NCI-H524 (cell line): ENCODE data around the gene PFDN6.

Experiments
- DNase-seq, 2 experiments: peaks; one replicate each; lab custom pipeline; 2025; lab: John Stamatoyannopoulos, UW

Gene PFDN6

DNA sequence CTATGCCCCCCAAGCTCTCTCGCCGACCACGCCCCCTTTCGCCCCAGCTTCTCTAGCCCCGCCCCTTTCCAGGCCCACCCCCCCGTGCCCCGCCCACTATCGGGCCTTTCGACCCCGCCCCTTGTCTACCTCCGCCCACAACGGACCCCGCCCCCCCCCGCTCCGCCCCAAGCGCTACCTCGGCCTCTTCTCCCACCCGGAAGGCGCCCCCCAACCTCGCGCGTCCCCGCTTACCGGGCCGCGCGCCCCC lies 27.9 kb downstream of the PFDN6 start:
- DNase-seq = no peak

- peak; percentile 96 to 98 for DNase-seq
Observed at GRCh38 chr6:33317669-33318425, 28.4 kb downstream of the PFDN6 start, which contains the start of gene ZBTB22. Gene ZBTB22 (minus strand): TSS chr6:33317744. CDS start chr6:33316916, 828 bp downstream.

DNA sequence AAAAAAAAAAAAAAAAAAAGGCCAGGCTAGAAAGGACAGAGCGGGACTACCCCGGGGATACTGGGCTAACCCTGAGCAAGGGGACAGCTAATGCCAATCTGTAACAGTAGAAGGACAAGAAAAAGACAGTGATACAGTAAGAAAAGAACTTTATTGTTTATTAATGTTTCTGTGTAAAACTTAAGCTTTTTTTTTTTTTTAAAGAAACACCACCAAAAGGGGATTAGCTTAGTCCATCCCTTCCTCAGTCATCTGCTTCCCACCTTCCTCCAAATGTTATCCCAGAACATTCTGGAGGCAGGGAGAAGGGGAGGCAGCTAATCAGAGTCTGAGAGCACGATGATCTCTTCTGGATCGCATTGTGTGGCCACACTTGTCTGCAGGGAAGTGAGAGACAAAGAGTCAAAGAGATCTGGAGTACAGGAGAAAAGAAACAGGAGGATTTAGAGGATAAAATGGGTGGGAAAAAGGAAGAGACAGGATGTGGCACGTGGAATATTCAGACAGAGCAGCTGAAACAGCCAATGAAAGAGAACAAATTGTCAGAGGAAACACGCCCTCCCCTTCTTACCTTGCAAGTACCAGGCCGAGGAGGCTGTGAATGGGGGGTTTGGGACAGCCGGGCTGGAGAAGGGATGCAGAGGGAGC lies 29.1 kb downstream of the PFDN6 start:
- DNase-seq = no peak

DNA sequence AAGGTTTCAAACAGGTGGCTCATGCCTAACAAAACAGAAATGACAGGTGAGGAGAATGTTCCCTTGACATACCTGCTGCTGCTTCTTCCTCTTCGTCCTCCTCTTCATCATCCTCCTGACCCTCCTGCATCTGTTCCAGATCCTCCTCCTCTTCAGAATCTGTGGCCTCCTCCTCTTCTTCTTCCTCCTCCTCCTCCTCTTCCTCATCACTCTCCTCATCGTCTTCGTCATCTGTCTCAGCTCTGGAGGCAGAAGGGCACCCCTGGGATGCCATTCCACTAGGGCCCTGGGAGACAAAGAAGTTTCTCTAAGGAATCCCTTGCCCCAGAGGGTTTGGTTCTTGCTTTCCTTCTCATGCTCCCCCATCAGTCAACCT lies 30.5 kb downstream of the PFDN6 start:
- no peak for DNase-seq

DNA sequence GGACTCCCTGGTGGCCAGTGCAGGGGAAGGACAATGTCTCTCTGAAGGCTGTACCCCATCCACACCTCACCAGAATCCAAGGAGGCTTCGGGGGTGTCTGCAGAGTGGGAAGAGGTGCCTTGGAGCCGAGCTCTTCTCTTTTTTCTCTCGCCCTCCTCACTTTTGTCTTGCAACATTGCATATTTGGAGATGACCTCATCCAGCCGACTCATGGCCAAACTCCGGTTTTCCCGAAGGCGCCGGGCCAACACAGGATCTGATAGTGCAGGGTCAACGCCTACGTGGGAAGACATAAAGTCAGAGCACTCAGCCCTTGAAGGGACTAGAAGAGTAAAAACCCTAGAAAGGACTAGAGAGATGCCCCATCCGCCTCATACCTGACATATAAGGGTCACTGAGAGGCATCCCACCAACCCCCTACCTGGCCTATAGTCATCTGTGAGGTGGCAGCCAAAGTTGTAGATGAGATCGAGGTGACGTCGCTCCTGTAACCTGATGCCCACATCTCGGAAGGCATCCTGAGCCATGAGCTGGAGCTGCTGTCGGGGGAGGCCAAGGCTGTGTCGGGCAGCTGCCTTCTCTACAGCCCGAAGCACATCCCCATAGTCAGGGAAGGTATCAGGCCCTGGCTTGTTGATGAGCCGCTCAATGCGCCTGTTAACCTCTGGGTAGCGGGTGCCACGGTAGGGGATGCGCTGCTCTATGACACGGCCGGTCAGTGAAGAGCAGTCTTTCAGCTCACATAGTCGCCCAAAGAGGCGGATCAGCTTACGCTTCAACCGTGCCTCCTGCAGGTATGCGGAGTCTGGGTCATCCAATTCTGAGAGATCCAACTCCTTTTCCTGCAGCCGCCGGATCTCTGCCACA lies 31.1 kb downstream of the PFDN6 start:
- DNase-seq = no peak

DNA sequence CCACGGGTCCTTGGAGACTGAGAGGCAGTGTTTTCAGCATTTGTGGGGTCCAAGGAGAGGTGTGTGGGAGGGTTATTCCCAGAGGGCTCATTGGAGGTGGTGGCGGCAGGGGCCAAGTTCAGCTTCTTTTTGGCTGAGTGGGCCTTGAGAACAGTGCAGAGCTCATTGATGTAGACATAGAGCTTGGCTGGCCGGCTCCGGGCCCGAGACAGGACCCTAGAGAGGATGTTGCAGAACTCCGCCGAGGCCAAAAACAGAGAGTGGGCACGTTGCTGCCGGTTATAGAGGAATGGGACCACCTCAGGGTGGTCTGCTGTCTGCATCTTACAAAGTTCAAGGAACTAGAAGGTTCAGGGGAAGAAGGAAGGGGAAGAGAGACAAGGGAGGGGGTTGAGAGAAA lies 31.8 kb downstream of the PFDN6 start:
- DNase-seq = no peak

- DNase-seq = peak in 1 of 2 experiments; percentile 70
Observed at GRCh38 chr6:33323623-33323948, 34.2 kb downstream of the PFDN6 start.

- peak in 1 of 2 experiments; percentile 33 for DNase-seq
Observed at GRCh38 chr6:33324125-33324524, 34.7 kb downstream of the PFDN6 start.

DNA sequence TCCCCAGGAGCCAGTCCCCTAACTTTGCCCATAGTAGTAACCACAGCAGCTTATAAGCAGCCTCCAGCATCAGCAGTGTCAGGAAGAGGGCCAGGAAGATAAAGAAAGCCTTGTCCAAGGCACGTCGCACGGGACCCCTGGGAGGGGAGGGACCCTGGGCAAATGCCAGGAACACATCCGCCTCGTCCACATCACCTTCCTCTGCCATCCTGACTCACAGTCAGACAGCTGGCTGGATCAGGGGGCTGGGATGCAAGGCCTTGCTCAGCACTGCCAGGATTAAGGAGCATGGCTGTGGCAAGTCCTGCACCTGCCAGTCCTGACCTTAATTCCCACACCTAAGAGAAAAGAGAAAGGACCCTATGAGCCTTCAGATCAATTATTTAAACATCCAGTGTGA lies 39.7 kb downstream of the PFDN6 start:
- DNase-seq = peak in 1 of 2 experiments; percentile 9

DNA sequence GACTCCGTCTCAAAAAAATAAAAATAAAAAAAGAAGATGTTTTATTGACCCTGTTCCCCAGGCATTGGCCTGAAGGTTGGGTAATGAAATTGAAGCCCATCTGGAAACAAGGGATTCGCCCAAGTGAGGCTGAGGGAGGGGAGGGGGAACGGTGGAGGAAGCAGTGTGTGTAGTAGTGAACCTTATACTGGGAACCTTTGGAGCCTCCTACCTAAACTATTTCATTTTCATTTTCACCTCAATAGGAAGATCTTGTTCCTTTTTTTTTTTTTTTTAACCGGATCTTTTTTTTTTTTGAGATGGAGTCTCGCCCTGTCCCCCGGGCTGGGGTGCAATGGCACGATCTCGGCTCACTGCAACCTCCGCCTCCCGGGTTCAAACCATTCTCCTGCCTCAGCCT lies 41.3 kb downstream of the PFDN6 start:
- DNase-seq = no peak

DNA sequence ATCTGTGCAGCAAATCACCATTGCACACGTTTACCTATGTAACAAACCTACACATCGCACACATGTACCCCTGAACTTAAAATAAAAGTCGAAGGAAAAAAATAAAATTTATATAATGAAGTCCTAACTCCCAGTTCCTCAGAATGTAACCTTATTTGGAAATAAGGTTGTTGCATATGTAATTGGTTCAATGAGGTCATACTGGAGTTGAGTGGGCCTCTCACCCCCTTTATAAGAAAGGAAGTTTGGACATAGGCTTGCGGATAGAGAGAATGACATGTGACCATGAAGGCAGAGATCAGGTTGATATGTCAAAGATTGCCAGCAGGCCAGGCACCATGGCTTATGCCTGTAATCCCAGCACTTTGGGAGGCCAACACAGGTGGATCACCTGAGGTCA lies 44.3 kb downstream of the PFDN6 start:
- DNase-seq = no peak

- DNase-seq = no peak
Observed at GRCh38 chr6:33335916-33336315, 46.5 kb downstream of the PFDN6 start.

DNA sequence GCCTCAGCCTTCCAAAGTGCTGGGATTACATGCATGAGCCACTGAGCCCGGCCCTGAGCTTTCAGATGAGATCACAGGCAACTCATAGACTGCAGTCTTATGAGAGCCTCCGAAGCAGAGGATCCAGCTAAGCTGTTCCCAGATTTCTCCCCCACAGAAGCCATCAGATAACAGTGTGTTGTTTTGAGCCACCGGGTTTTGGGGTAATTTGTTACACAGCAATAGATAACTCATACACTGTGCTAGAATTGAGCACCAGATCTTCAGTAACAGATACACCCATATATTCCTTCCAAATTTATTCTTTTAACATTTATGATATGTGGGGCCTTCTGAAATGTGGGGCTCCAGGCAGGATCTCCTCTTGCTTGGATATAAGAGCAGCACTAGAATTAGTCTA lies 47.1 kb downstream of the PFDN6 start:
- DNase-seq = no peak

DNA sequence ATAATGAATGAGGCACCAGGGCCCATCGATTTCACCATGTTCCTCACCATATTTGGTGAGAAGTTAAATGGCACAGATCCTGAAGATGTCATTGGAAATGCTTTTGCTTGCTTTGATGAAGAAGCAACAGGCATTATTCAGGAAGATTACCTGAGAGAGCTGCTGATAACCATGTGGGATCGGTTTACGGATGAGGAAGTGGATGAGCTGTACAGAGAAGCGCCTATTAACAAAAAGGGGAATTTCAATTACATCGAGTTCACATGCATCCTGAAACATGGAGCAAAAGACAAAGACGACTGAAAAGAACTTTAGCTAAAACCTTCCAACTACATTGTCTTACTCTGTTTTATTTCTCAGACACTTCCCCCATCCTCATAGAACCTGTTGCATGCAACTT lies 49.8 kb downstream of the PFDN6 start:
- no peak for DNase-seq
